SU-DHL-6 (cell line): ENCODE results near the gene HSPA12A.

ENCODE experiments used
- CTCF ChIP-seq: fragments of 200-600 bp; sonication (generic); IDR thresholded peaks from one replicate; pipeline ENCODE4 v1.5.1; 2017; ENCODE audit warnings: antibody characterized with exemption, mild to moderate bottlenecking, low read length, moderate library complexity; ENCODE audit not compliant: insufficient read depth, poor library complexity, severe bottlenecking
- EZH2phosphoT487 ChIP-seq: fragments of 200-600 bp; sonication (generic), shearing (Covaris generic); conservative IDR thresholded peaks from 2 replicates; pipeline ENCODE4 v1.6.1; 2018; ENCODE audit warnings: mild to moderate bottlenecking, antibody characterized with exemption, low read length, moderate library complexity, mixed read lengths

- no peak for TF ChIP-seq EZH2phosphoT487
- TF ChIP-seq CTCF = no peak
Measured at GRCh38 chr10:116683821-116684220, 58.5 kb downstream of the HSPA12A start.
